GM12801 (cell line): ENCODE data around the gene HDAC4.

Source experiments
- TF ChIP-seq, protein P1 (sequence below): IDR thresholded peaks from one replicate; pipeline ENCODE4 v1.5.1; 2011; ENCODE audit warnings: control low read depth; ENCODE audit not compliant: insufficient read length; ENCODE audit errors: extremely low read depth

HDAC4 gene

DNA sequence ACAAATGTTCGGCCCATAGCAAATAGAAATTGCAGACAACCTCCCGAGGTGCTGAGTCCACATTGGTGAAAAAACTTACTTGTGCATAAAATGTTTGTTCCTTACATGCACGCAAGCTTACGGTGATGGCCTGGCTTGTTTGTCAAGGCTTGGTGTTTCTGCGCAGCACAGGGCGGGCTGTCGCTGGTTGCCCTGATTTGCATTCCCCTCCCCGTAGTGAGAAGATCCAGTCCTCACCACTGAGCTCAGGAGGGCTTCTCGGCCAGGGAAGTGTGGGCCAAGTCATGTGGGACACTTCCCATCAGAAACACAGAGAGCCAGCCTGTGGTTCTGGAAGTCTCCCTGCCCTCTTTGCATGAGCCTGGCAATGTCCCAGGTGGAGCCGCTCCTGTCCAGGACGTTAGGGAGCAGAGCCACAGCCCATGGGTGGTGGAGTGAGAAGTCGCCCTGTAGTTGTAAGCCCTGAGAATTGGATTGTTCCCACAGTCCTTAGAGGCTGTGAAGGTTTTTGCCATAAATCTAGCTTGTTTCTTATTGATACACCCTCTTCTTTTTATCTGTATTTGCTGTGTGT lies 400.2 kb downstream of the HDAC4 start:
- TF ChIP-seq, protein P1, sequence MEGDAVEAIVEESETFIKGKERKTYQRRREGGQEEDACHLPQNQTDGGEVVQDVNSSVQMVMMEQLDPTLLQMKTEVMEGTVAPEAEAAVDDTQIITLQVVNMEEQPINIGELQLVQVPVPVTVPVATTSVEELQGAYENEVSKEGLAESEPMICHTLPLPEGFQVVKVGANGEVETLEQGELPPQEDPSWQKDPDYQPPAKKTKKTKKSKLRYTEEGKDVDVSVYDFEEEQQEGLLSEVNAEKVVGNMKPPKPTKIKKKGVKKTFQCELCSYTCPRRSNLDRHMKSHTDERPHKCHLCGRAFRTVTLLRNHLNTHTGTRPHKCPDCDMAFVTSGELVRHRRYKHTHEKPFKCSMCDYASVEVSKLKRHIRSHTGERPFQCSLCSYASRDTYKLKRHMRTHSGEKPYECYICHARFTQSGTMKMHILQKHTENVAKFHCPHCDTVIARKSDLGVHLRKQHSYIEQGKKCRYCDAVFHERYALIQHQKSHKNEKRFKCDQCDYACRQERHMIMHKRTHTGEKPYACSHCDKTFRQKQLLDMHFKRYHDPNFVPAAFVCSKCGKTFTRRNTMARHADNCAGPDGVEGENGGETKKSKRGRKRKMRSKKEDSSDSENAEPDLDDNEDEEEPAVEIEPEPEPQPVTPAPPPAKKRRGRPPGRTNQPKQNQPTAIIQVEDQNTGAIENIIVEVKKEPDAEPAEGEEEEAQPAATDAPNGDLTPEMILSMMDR: no peak

DNA sequence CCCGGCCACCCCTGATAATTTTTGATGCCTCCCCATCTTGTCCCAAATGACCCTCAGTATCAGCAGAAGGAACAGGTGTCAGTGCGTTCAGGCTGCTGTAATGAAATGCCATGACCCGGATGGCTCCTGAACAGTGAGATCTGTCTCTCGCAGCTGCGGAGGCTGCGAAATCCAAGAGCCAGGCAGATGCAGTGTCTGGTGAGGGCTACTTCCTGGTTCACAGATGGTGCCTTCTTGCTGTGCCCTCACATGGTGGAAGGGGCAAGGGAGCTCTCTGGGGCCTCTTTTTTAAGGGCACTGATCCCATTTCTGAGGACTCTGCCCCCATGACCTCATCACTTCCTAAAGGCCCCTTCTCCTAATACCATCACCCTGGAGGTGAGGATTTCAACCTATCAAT lies 400.7 kb downstream of the HDAC4 start:
- TF ChIP-seq, protein P1: no peak

DNA sequence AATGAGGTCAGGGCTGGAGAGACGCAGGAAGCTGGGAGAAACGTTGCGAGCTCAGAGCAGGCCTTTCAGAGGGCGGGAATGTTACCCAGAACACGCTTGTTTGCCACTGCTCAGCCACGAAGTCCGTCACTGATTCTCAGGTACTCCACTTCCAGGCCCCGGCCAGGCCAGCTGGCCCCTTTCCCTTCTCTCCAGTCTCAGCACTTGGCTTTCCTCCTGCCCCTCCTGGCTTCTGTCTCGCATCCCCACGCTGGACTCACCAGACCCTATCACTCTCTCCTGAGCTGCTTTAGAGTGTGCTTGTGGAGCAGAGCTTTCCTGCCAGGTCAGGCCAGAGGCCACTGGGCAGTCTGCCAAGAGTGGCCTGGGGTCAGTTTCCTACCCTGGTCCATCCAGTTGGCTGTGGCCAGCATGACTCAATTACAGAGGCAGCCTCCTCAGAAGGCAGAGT lies 401.5 kb downstream of the HDAC4 start:
- TF ChIP-seq, protein P1: no peak

DNA sequence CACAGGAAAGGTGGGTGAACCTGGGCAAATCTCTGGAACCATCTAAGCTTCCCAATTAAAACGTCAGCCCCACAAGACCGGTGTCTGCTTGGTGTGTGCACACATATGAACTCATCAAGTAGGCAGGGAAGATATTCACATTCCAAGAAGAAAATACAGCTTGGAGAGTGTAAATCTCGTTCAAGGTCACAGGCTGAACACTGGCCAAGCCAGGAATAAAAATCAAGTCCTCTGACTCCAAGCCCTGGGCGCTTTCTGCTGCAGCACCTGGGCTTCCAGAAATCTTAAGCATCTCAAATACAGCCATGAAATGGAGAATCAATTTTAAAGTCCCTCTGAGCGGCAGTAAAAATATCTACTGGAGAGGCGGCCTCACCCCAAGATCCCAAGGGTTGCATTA lies 402.0 kb downstream of the HDAC4 start:
- TF ChIP-seq, protein P1: no peak
